H1 (cell line): ENCODE data around the gene ZNF619. TPM values are rescaled to one million over a fixed set of nuclear protein-coding genes. Genes with fewer than 3 reads are reported as not detected.

Source experiments
- CTCF ChIA-PET: fragments of 300-600 bp; sonication (Branson Sonifier 250); formaldehyde crosslinking; loops from one replicate; lab custom pipeline; 2021; ENCODE audit not compliant: partially characterized antibody; lab: Charles Lee
- POLR2A ChIA-PET: fragments of 300-600 bp; sonication (Branson Sonifier 250); formaldehyde crosslinking; loops from one replicate; lab custom pipeline; 2021; ENCODE audit warnings: inconsistent platforms; ENCODE audit not compliant: partially characterized antibody; lab: Charles Lee
- DNase-seq, 2 experiments: peaks; one replicate each; pipeline versions ENCODE4 v3.0.0 to v3.0.0-alpha.2; 2010 to 2022; ENCODE audit warnings: low spot score in 2 of 2, low read depth in 1 of 2, mixed read lengths in 1 of 2
- FAIRE-seq: peaks from 2 replicates; lab custom pipeline; 2011; peaks lifted over from hg19 to GRCh38; lab: Jason Lieb, UNC
- H2AFZ ChIP-seq: 2 replicates; pipeline ENCODE4 v1.8.1; 2012; ENCODE audit warnings: low read length, inconsistent platforms
- H2AK5ac ChIP-seq: 2 replicates; pipeline ENCODE4 v1.6.1; 2013; ENCODE audit warnings: low read depth, low read length
- H2BK120ac ChIP-seq: replicated peaks from 2 replicates; pipeline ENCODE3; 2013; ENCODE audit warnings: low read depth, low read length, inconsistent platforms
- H2BK12ac ChIP-seq: 2 replicates; pipeline ENCODE4 v1.6.1; 2013; ENCODE audit warnings: low read depth, low read length
- H2BK15ac ChIP-seq: 2 replicates; pipeline ENCODE4 v1.6.1; 2013; ENCODE audit warnings: low read length
- H2BK20ac ChIP-seq: 2 replicates; pipeline ENCODE4 v1.6.1; 2013; ENCODE audit warnings: low read length
- H2BK5ac ChIP-seq: 2 replicates; pipeline ENCODE4 v1.6.1; 2013; ENCODE audit warnings: low read depth, low read length
- H3K14ac ChIP-seq: 2 replicates; pipeline ENCODE4 v1.6.1; 2013; ENCODE audit warnings: inconsistent platforms; ENCODE audit not compliant: insufficient read length
- H3K18ac ChIP-seq: 2 replicates; pipeline ENCODE4 v1.6.1; 2013; ENCODE audit warnings: low read length; ENCODE audit errors: extremely low read depth
- H3K23ac ChIP-seq: 2 replicates; pipeline ENCODE4 v1.6.1; 2013; ENCODE audit warnings: inconsistent platforms; ENCODE audit not compliant: insufficient read length
- H3K23me2 ChIP-seq: 2 replicates; pipeline ENCODE4 v1.6.1; 2013; ENCODE audit warnings: low read depth, low read length
- H3K27ac ChIP-seq: 2 replicates; pipeline ENCODE4 v1.6.1; 2011; ENCODE audit warnings: low read depth, low read length, inconsistent platforms
- H3K27me3 ChIP-seq, 4 experiments: replicated peaks in 1 of 4; 1 replicate in 1 of 4; 2 replicates in 3 of 4; pipeline versions ENCODE4 v1.6.1 to v1.8.1; 2011 to 2013; ENCODE audit warnings: low read length in 3 of 4, mild to moderate bottlenecking in 3 of 4, inconsistent platforms in 2 of 4, mixed read lengths in 2 of 4, moderate library complexity in 1 of 4; ENCODE audit not compliant: control insufficient read depth in 3 of 4, insufficient read depth in 3 of 4; ENCODE audit errors: extremely low read depth in 1 of 4
- H3K36me3 ChIP-seq, 4 experiments: 2 replicates each; pipeline versions ENCODE4 v1.6.1 to v1.8.1; 2011 to 2013; ENCODE audit warnings: mild to moderate bottlenecking in 4 of 4, low read length in 3 of 4, moderate library complexity in 2 of 4, control low read depth in 1 of 4, inconsistent platforms in 1 of 4; ENCODE audit not compliant: insufficient read depth in 4 of 4, control insufficient read depth in 2 of 4
- H3K4ac ChIP-seq: replicated peaks from 2 replicates; pipeline ENCODE3; 2013; ENCODE audit warnings: low read length, low read depth, mixed read lengths, inconsistent platforms; ENCODE audit not compliant: insufficient read length
- H3K4me1 ChIP-seq, 4 experiments: replicated peaks in 1 of 4; 1 replicate in 1 of 4; 2 replicates in 3 of 4; pipeline versions ENCODE4 v1.6.1 to v1.8.1; 2011 to 2013; ENCODE audit warnings: low read length in 3 of 4, inconsistent platforms in 2 of 4, mixed read lengths in 1 of 4; ENCODE audit not compliant: insufficient read depth in 4 of 4, control insufficient read depth in 3 of 4
- H3K4me2 ChIP-seq, 2 experiments: 2 replicates each; pipeline versions ENCODE4 v1.6.1 to v1.8.1; 2011 to 2013; ENCODE audit warnings: low read depth in 2 of 2, low read length in 2 of 2, control low read depth in 1 of 2, inconsistent platforms in 1 of 2, mild to moderate bottlenecking in 1 of 2; ENCODE audit not compliant: insufficient read depth in 1 of 2
- H3K4me3 ChIP-seq, 4 experiments: fragments of 200-600, 300-600 bp in 1 of 4; sonication (generic), shearing (Covaris generic), sonication (Bioruptor Twin) in 1 of 4; 2 replicates each; pipeline versions ENCODE4 v1.5.1 to v1.8.1; 2011 to 2016; ENCODE audit warnings: low read length in 4 of 4, low read depth in 3 of 4, control low read depth in 2 of 4, inconsistent platforms in 2 of 4, mild to moderate bottlenecking in 2 of 4, mixed read lengths in 1 of 4, moderate library complexity in 1 of 4; ENCODE audit not compliant: insufficient read depth in 2 of 4; ENCODE audit errors: extremely low read depth in 1 of 4
- H3K56ac ChIP-seq: replicated peaks from 2 replicates; pipeline ENCODE3; 2013; ENCODE audit warnings: low read depth, mild to moderate bottlenecking, mixed read lengths, low read length, inconsistent platforms; ENCODE audit not compliant: insufficient read length
- H3K79me1 ChIP-seq: 2 replicates; pipeline ENCODE4 v1.6.1; 2013; ENCODE audit warnings: low read depth, low read length, control low read depth
- H3K79me2 ChIP-seq, 2 experiments: 2 replicates each; pipeline versions ENCODE4 v1.6.1 to v1.8.1; 2012 to 2013; ENCODE audit warnings: low read length in 2 of 2, mild to moderate bottlenecking in 2 of 2, inconsistent platforms in 1 of 2; ENCODE audit not compliant: insufficient read depth in 2 of 2, control insufficient read depth in 1 of 2
- H3K9ac ChIP-seq, 4 experiments: replicated peaks in 1 of 4; 1 replicate in 1 of 4; 2 replicates in 3 of 4; pipeline versions ENCODE4 v1.6.1 to v1.8.1; 2011 to 2013; ENCODE audit warnings: low read depth in 3 of 4, low read length in 3 of 4, control low read depth in 2 of 4, mild to moderate bottlenecking in 2 of 4, moderate library complexity in 2 of 4, inconsistent platforms in 1 of 4; ENCODE audit errors: extremely low read depth in 1 of 4
- H3K9me3 ChIP-seq, 2 experiments: 2 replicates each; pipeline versions ENCODE4 v1.6.1 to v1.8.1; 2012 to 2013; ENCODE audit warnings: mild to moderate bottlenecking in 2 of 2, moderate library complexity in 2 of 2, control low read depth in 1 of 2, inconsistent platforms in 1 of 2, low read depth in 1 of 2, low read length in 1 of 2, mixed read lengths in 1 of 2; ENCODE audit not compliant: insufficient read depth in 2 of 2
- H4K20me1 ChIP-seq, 2 experiments: replicated peaks in 1 of 2; 2 replicates each; pipeline versions ENCODE3 to v1.8.1; 2011 to 2013; ENCODE audit warnings: inconsistent platforms in 2 of 2, low read length in 2 of 2, mild to moderate bottlenecking in 1 of 2; ENCODE audit not compliant: insufficient read depth in 2 of 2, control insufficient read depth in 1 of 2
- H4K5ac ChIP-seq: 2 replicates; pipeline ENCODE4 v1.6.1; 2013; ENCODE audit warnings: low read length, low read depth, mixed read lengths, inconsistent platforms; ENCODE audit not compliant: insufficient read length
- H4K8ac ChIP-seq: 2 replicates; pipeline ENCODE4 v1.8.0; 2013; ENCODE audit warnings: mild to moderate bottlenecking, moderate library complexity, low read length, inconsistent platforms; ENCODE audit not compliant: insufficient read depth; ENCODE audit errors: extremely low read depth
- H4K91ac ChIP-seq: replicated peaks from 2 replicates; pipeline ENCODE3; 2013; ENCODE audit warnings: low read length, mixed read lengths, inconsistent platforms; ENCODE audit not compliant: insufficient read length
- CBX8 ChIP-seq: fragments of 300-800, 300-1000 bp; sonication (generic); IDR thresholded peaks from 2 replicates; pipeline ENCODE4 v1.7.1; 2016; ENCODE audit warnings: low read depth, low read length, borderline replicate concordance
- E2F6 ChIP-seq: IDR thresholded peaks from 2 replicates; pipeline ENCODE4 v1.6.1; 2012; ENCODE audit warnings: inconsistent platforms
- HDAC6 ChIP-seq: IDR thresholded peaks from one replicate; pipeline ENCODE4 v1.7.1; 2012; ENCODE audit warnings: low read depth, mild to moderate bottlenecking, inconsistent platforms, low read length, moderate library complexity
- RAD21 ChIP-seq, 2 experiments: IDR thresholded peaks in 1 of 2; conservative IDR thresholded peaks in 1 of 2; 2 replicates each; pipeline ENCODE4 v1.6.1; 2011; ENCODE audit warnings: low read depth in 2 of 2, low read length in 2 of 2, improper control_type of control experiment in 1 of 2, inconsistent platforms in 1 of 2, mild to moderate bottlenecking in 1 of 2, moderate library complexity in 1 of 2
- USF2 ChIP-seq: IDR thresholded peaks from 2 replicates; pipeline ENCODE4 v1.6.1; 2011; ENCODE audit warnings: low read length, improper control_type of control experiment
- WGBS, 2 experiments: shearing (Covaris generic) in 1 of 2; methylation state at CpG; one replicate each; pipeline versions ENCODE4 v1.1.6 to v1.1.7; 2013 to 2015; ENCODE audit warnings: low lambda C conversion rate in 2 of 2, mixed read lengths in 2 of 2, inconsistent platforms in 1 of 2, low coverage in 1 of 2, missing lambda C conversion rate in 1 of 2; ENCODE audit not compliant: insufficient replicate concordance in 2 of 2, insufficient coverage in 1 of 2, insufficient read length in 1 of 2; ENCODE audit errors: extremely low coverage in 1 of 2, missing lambda C conversion rate in 1 of 2; 5-methylcytosine and 5-hydroxymethylcytosine counted together
- polyA plus RNA-seq, 7 experiments: library from polyadenylated mRNA; depleted of rRNA in 3 of 7; stranded (reverse) in 5 of 7; unstranded in 2 of 7; fragments of >200 nt in 5 of 7; fragments of 200-250 nt in 2 of 7; gene quantifications; 1 replicate in 5 of 7; 2 replicates in 1 of 7; 4 replicates in 1 of 7; pipeline versions ENCODE4 v1.2.1 to v1.2.3, GENCODE V29; 2011 to 2013; ENCODE audit warnings: missing spikeins in 2 of 7, mixed read lengths in 2 of 7
- total RNA-seq: library from RNA; stranded (reverse); fragmentation: NEBNext Ultra II Directional; extraction: Animal tissue kit (Norgen Biotek cat#: 25700); gene quantifications from 2 replicates; pipeline ENCODE4 v1.2.1, GENCODE V29; 2021

The ZNF619 gene
- total and polyA plus RNA-seq, 2 of the 8 experiments (the other 6 are each of a cell fraction or from before 2014, with no cell fraction given), result 2.3 to 8.2 TPM

GRCh38 chr3:40432793-40433192, 44.1 kb upstream of the ZNF619 start:
- H3K4me3 ChIP-seq, result no peak overlapping the region
- no peak overlapping the region for H3K56ac ChIP-seq
- no peaks in the 10 kb centered on the region for H3K27me3 ChIP-seq
- no peak overlapping the region for H2BK5ac ChIP-seq
- no peak overlapping the region for H4K91ac ChIP-seq
- H3K14ac ChIP-seq, result no peak overlapping the region
- H4K8ac ChIP-seq, result no peak overlapping the region
- H3K9ac ChIP-seq, result no peak overlapping the region
- no peaks in the 10 kb centered on the region; the same call in 1 of the 2 replicates for H3K23me2 ChIP-seq
- 87% methylated on average over 2 of the region's 2 CpGs; no CpG with 5 or more reads in 1 of the 2 experiments for WGBS, 2 experiments
- no peak overlapping the region for H2BK20ac ChIP-seq
- no peak overlapping the region for H3K4ac ChIP-seq
- H2AFZ ChIP-seq, result no peak overlapping the region
- H3K79me2 ChIP-seq, result no peaks in the 10 kb centered on the region
- POLR2A ChIA-PET, result interaction anchor here (0.7 to 2.1 kb wide), 2 partner anchors 25 to 132 kb away, joined by 3 to 8 read pairs; partner anchors contain the start of gene RPL14
- DNase-seq (no peak), FAIRE-seq (no peak)
- no peak overlapping the region for H4K5ac ChIP-seq
- H2BK120ac ChIP-seq, result no peak overlapping the region
- H2AK5ac ChIP-seq, result no peak overlapping the region
- CTCF ChIA-PET, result interaction anchor here (0.7 to 1.6 kb wide), 4 partner anchors 20 to 104 kb away, joined by 3 to 6 read pairs (median 4); partner anchors contain the start of gene ENTPD3
- no peak overlapping the region for H3K18ac ChIP-seq
- peaks cover 0 to 3% of the 10 kb centered on the region in 2 experiments; a peak in 1 of 4 replicates for H3K9me3 ChIP-seq
- no peaks in the 10 kb centered on the region for H3K36me3 ChIP-seq
- H4K20me1 ChIP-seq, result no peaks in the 10 kb centered on the region
- H2BK15ac ChIP-seq, result no peak overlapping the region
- TF ChIP-seq E2F6 (no peak), RAD21 (IDR thresholded peaks at IDR 0.05 in 1 of 2, conservative IDR thresholded peaks at IDR 0.05 in 1 of 2; ENCODE audit: low read depth in 2 of 2, low read length in 2 of 2) (peak; percentile 48 to 51), USF2 (no peak), CBX8 (no peak), HDAC6 (no peak)
- TF ChIP-seq, all 59 proteins: peak for 1
- Histone ChIP-seq H2BK12ac (no peak overlapping the region), H3K79me1 (no peaks in the 10 kb centered on the region), H3K4me1 (peaks cover 0 to 7% (median 2%) of the 10 kb centered on the region in 4 experiments; a peak in 3 of 7 replicates), H3K4me2 (no peak overlapping the region), H3K23ac (no peak overlapping the region), H3K27ac (no peak overlapping the region)
